Esophagus mucosa (tissue), 1 donor: ENCODE data around the gene PRDM16. TPM values are rescaled to one million over a fixed set of nuclear protein-coding genes. Genes with fewer than 3 reads are reported as not detected.

Experiments
- ATAC-seq: fragments of 200-7000 bp; cut with Tn5 transposase; one replicate; pipeline ENCODE4 v1.9.1; 2020
- total RNA-seq: library from RNA; stranded (reverse); gene quantifications from one replicate; pipeline ENCODE4 v1.2.4, GENCODE V29; 2023
- donor health status: DM: yes; HTN: yes; CAD: no.

Gene PRDM16
- total RNA-seq, 1 donor from 2014 or later: 0.44 TPM

DNA sequence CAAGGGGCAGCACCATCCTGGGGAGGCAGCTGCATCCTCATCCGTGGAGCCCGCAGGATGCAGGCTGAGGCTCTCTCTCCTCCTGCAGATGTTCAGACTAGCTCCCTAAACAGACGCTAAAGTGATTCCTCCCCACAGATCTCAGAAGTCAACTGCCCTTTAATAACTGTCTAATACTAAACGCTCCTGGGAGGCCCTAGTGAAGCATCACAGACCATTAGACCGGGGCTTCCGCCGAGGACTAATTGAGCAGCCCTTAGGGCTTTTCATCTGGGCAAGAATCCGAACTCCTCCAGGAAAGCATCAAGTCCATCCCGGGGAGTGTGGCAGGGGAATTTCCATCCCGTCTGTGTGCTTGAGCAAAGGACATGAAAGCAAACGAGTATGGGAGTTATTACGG lies 40.4 kb downstream of the PRDM16 start:
- no peak for ATAC-seq

GRCh38 chr1:3111348-3112021 lies 42.5 kb downstream of the PRDM16 start:
- no peak for ATAC-seq

- ATAC-seq: no peak
These were observed 43.5 kb downstream of the PRDM16 start for GRCh38 chr1:3112526-3112925.

DNA sequence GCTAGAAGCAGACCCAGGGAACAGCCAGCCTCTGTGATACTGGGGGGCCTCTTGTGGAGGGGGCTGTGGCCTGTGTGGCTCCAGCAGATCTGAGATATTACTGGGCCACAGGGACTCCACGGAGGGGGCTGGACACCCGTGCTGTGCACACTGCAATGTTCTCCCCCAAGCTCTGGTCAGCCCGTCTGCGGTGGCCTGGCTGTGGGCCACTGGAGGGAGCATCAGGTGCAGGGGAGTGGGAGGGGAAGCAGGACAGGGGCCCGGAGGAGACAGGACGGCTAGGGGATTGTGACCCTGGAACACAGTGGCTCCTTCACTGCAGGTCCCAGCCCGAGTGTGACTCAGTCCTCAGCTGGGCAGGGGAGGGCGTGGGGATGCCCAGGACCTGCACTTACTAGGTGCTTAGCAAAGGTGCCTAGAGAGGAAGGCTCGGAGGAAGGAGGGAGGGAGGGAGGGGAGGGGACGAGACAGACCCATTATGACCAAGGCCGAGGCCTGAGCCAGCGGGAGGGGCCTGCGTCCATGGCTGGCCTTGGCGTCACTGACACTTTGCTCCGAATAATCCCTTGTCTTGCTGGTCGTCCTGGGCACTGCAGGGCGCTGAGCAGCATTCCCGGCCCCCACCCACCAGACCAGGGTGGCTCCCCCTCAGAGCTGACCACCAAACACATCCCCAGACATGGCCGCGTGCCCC lies 44.2 kb downstream of the PRDM16 start:
- ATAC-seq: no peak

- ATAC-seq: no peak
These were observed 44.7 kb downstream of the PRDM16 start for GRCh38 chr1:3113741-3114056.

DNA sequence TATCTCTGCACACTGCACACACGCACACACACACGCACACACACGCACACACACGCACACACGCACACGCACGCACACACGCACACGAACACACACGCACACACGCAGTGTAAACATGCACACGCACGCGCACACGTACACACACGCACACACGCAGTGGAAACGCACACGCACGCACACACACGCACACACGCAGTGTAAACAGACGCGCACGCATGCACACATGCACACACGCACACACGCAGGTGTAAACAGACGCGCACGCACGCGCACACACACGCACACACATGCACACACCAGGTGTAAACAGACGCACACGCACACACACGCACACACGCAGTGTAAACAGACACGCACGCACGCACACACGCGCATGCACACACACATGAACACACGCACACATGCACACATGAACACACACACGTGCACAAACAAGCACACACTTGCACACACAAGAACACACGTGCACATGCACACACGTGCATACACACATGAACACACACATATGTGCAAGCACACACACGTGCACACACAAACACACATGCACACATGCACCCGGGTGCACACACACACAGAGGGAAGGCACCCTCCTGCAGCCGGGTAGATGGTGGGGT lies 45.2 kb downstream of the PRDM16 start:
- ATAC-seq: no peak

GRCh38 chr1:3114846-3115245 lies 45.8 kb downstream of the PRDM16 start:
- ATAC-seq: no peak

DNA sequence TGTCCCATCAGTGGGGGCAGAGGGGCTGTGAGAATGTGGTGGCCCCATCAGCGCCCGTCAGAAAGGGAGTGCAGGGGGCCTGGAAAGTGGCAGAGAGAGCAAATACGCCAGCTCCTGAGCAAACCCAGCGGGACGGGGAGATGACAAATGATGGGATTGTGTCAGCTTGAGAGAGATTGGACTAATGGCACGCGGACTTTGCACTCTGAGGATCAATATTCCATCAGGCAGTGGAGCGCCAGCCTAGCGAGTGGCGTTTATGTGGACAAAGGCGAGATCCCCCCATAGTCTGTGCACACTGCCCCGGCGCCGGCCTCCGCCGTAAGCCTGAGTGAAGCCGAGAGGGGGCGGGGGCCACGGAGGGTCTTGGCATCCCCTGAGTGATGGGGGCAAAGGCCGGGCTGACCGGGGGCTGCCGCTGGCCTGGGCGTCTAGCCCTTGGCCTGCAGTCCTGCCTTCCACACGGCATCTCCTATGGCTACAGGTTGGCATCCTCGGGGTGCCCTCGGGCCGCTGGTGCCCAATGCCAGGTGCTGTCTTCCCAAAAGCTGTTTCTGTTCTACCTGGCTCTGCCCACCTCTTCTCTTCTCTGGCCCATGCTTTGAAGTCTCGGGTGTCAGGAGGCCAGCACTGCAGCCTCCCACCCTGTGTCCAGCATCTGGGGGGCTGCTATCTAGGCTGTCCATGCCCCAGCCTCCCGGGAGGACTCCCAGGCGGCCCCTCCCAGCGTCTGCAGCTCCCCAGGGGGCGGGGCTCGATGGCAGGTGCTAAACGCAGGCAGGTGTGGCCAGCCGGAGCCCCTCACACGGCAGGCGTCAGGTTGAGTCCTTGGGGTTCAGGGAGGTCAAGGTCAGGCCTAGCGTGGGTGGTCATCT lies 46.5 kb downstream of the PRDM16 start:
- no peak for ATAC-seq

DNA sequence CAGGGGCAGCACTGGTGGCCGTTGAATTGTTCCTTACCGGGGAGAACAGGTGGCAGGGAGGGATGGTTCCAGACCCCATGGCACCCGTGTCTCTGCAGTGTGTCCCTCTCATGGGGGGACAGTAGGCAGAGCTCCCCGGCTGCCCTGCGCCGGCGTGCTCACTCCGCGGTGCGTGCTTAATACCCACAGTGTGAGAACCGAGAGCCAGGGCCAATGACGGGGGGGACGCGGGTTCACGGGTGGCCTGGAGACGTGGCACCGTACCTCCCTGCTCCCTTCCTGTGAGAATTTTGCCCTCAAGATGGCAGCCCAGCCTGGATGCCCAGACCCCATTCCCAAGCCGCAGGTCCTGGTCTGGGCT lies 47.1 kb downstream of the PRDM16 start:
- no peak for ATAC-seq

GRCh38 chr1:3116560-3116959 lies 47.6 kb downstream of the PRDM16 start:
- ATAC-seq: no peak

DNA sequence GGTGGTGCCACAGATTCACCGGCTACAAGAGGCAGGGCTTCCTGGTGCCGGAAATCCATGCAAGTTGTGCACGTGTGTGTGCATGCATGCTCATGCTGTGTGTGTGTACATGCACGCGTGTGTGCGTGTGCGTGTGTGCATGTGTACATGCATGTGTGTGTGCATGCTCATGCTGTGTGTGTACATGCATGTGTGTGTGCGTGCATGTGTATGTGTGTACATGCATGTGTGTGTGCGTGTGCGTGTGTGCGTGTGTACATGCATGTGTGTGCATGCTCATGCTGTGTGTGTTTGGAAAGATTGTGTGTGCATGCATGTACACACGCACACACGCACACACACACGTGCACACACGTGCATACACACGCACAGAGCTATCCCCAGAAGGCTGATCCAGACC lies 48.9 kb downstream of the PRDM16 start:
- ATAC-seq: no peak

- ATAC-seq: no peak
These were observed 50.1 kb downstream of the PRDM16 start for GRCh38 chr1:3119061-3119460.

- ATAC-seq: no peak
These were observed 50.7 kb downstream of the PRDM16 start for GRCh38 chr1:3119725-3120124.

DNA sequence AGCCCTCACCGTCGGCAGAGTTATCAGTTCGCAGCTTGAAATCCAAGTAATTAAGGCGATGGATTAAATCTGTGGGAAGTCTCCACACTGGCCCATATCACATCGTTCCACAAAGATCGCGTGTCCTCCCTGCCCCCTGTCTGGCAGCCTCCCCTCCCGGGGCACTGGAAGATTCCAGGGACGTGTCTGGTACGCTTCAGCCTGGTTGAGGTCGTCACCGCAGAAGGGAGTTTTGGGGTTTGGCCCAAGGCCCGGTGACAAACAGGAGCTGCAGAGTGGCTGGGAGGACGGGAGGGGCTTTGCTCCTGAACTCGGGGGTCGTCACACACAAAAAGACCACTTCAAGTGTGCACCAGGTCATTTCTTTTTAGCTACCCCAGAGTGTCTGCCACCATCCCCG lies 51.1 kb downstream of the PRDM16 start:
- no peak for ATAC-seq

DNA sequence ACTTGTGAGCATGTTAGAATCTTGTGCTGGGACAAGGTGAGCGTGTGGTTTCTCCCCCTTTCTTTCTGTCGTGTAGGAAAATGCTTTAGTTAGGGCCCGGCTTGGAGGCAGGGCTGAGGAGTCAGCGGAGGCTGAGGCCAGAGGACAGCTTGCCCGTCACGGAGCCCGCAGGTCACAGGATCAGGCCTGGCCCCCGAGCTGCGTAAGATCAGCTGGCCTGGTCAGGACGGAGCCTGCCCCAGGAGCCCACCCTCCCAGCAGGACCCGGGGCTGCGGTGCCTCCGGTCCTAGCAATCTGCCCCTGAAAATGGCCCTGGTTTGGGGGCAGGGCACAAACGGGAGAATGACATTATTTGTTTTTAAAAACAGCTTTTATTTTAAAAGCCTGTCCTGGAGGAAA lies 52.0 kb downstream of the PRDM16 start:
- ATAC-seq: no peak

- no peak for ATAC-seq
These were observed 52.6 kb downstream of the PRDM16 start for GRCh38 chr1:3121401-3122210.

- ATAC-seq: no peak
These were observed 53.3 kb downstream of the PRDM16 start for GRCh38 chr1:3122311-3122710.

DNA sequence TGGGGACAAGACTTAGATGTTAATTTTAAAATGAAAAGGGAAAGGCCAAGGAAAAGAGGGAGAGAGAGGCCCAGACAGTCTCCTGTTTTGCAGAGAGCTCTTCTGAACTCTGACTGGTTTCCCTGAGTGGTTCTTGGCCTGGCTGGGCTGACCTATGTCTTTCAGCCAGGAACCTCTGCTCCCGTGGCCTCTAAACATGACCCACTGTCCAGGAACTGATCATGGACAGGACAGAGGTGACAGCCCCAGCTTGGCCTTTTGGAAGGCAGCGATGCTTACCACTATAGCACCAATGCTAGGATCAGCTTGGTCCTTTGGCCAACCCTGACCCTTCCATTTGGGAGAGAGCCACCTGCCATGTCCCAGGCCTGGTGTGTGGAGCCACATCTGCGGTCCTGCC lies 55.2 kb downstream of the PRDM16 start:
- no peak for ATAC-seq

DNA sequence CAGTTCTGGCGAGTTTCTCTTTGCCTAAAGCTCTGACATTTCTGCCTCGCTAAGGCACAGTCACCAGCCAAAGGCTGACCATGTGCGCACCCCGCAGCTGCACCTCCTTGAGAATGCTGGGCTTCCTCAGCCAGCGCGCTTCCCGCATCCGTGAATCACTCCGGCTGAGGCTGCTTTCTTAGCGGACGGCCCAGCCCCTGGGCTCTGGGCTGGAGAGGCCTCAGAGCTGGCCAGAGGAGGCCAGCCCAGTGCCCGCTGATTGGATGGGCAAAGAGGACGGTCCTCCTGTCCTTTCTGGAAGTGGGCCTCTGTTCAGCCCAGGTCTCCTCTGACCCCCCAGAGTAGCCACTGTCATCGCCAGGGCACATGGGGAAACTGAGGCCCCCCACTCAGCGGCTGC lies 56.1 kb downstream of the PRDM16 start:
- ATAC-seq: no peak

GRCh38 chr1:3125546-3126368 lies 56.8 kb downstream of the PRDM16 start:
- no peak for ATAC-seq
